GM23338 (cell line): ENCODE measurements around the gene COL4A1. TPM values are rescaled to one million over a fixed set of nuclear protein-coding genes. Genes with fewer than 3 reads are reported as not detected.

Experiments used
- ATAC-seq: fragments of 200-7000 bp; cut with Tn5 transposase; 3 replicates; pipeline ENCODE4 v1.9.1; 2020
- DNase-seq: peaks from one replicate; pipeline ENCODE4 v3.0.0-alpha.2; 2015; ENCODE audit warnings: low spot score
- H2AFZ ChIP-seq: fragments of 200-600 bp; sonication (generic); 2 replicates; pipeline ENCODE4 v1.8.0; 2016; ENCODE audit warnings: antibody characterized with exemption, mild to moderate bottlenecking, moderate library complexity
- H3F3A ChIP-seq: fragments of 200-600 bp; sonication (generic); replicated peaks from 2 replicates; pipeline ENCODE4 v1.8.0; 2017; ENCODE audit warnings: antibody characterized with exemption, mixed run types, low read depth
- H3K27ac ChIP-seq: fragments of 200-600 bp; sonication (generic); 2 replicates; pipeline ENCODE4 v1.6.1; 2016; ENCODE audit warnings: low read depth
- H3K27me3 ChIP-seq: fragments of 200-600 bp; sonication (generic); 2 replicates; pipeline ENCODE4 v1.8.0; 2016; ENCODE audit warnings: mild to moderate bottlenecking, mixed run types, moderate library complexity; ENCODE audit not compliant: insufficient read depth
- H3K36me3 ChIP-seq: fragments of 200-600 bp; sonication (generic); 2 replicates; pipeline ENCODE4 v1.8.0; 2016; ENCODE audit warnings: mild to moderate bottlenecking; ENCODE audit not compliant: insufficient read depth
- H3K4me1 ChIP-seq: fragments of 200-600 bp; sonication (generic); 2 replicates; pipeline ENCODE4 v1.8.0; 2016; ENCODE audit warnings: mild to moderate bottlenecking, moderate library complexity; ENCODE audit not compliant: insufficient read depth
- H3K4me2 ChIP-seq: fragments of 200-600 bp; sonication (generic); 2 replicates; pipeline ENCODE4 v1.7.1; 2017; ENCODE audit warnings: mixed run types
- H3K4me3 ChIP-seq: fragments of 200-600 bp; sonication (generic); 2 replicates; pipeline ENCODE4 v1.6.1; 2016; ENCODE audit warnings: mixed run types
- H3K79me2 ChIP-seq: fragments of 200-600 bp; sonication (generic); replicated peaks from 2 replicates; pipeline ENCODE4 v1.8.0; 2017; ENCODE audit warnings: mild to moderate bottlenecking; ENCODE audit not compliant: insufficient read depth
- H3K9me2 ChIP-seq: fragments of 200-600 bp; sonication (generic); 2 replicates; pipeline ENCODE4 v1.8.0; 2017; ENCODE audit not compliant: insufficient read depth
- H4K20me1 ChIP-seq: fragments of 200-600 bp; sonication (generic); replicated peaks from 2 replicates; pipeline ENCODE4 v1.8.0; 2017; ENCODE audit warnings: mild to moderate bottlenecking; ENCODE audit not compliant: insufficient read depth
- H3K27ac Mint-ChIP-seq: 2 replicates; pipeline ENCODE4 v1.8.0; 2020; ENCODE audit warnings: inconsistent platforms, mild to moderate bottlenecking, moderate library complexity, mixed read lengths
- H3K27me3 Mint-ChIP-seq: 3 replicates; pipeline ENCODE4 v1.8.0; 2022; ENCODE audit warnings: low read depth, mild to moderate bottlenecking, moderate library complexity, mixed read lengths, inconsistent platforms; ENCODE audit not compliant: insufficient read depth, poor library complexity
- H3K36me3 Mint-ChIP-seq: 3 replicates; pipeline ENCODE4 v1.8.0; 2021; ENCODE audit warnings: low read depth, mild to moderate bottlenecking, inconsistent platforms, moderate library complexity, mixed read lengths
- H3K4me1 Mint-ChIP-seq: 3 replicates; pipeline ENCODE4 v1.8.0; 2020; ENCODE audit warnings: mild to moderate bottlenecking, inconsistent platforms, mixed read lengths
- H3K4me3 Mint-ChIP-seq: 3 replicates; pipeline ENCODE4 v1.8.0; 2021; ENCODE audit warnings: moderate library complexity, mild to moderate bottlenecking, inconsistent platforms, mixed read lengths
- H3K9me3 Mint-ChIP-seq: 3 replicates; pipeline ENCODE4 v1.8.0; 2020; ENCODE audit warnings: moderate library complexity, mild to moderate bottlenecking, inconsistent platforms, mixed read lengths
- EZH2 ChIP-seq: fragments of 200-600 bp; sonication (generic); IDR thresholded peaks from one replicate; pipeline ENCODE4 v1.8.0; 2017; ENCODE audit warnings: antibody characterized with exemption, mild to moderate bottlenecking, low read depth; ENCODE audit not compliant: unreplicated experiment
- EZH2phosphoT487 ChIP-seq: fragments of 200-600 bp; sonication (generic); IDR thresholded peaks from one replicate; pipeline ENCODE4 v1.8.1; 2018; ENCODE audit warnings: antibody characterized with exemption; ENCODE audit not compliant: unreplicated experiment
- JUNB ChIP-seq: IDR thresholded peaks from one replicate; pipeline ENCODE4 v1.6.1; 2016; ENCODE audit warnings: antibody characterized with exemption; ENCODE audit not compliant: unreplicated experiment
- NANOG ChIP-seq: IDR thresholded peaks from 2 replicates; pipeline ENCODE4 v1.6.1; 2016; ENCODE audit warnings: antibody characterized with exemption, borderline replicate concordance
- POLR2AphosphoS5 ChIP-seq: IDR thresholded peaks from 2 replicates; pipeline ENCODE4 v1.6.1; 2016; ENCODE audit warnings: antibody characterized with exemption, low read depth
- REST ChIP-seq: IDR thresholded peaks from one replicate; pipeline ENCODE4 v1.6.1; 2018; ENCODE audit warnings: antibody characterized with exemption; ENCODE audit not compliant: unreplicated experiment
- STAT1 ChIP-seq: IDR thresholded peaks from one replicate; pipeline ENCODE4 v1.6.1; 2016; ENCODE audit warnings: antibody characterized with exemption; ENCODE audit not compliant: unreplicated experiment
- ZNF114 ChIP-seq: fragments of 250-450 bp; sonication (Bioruptor Pico); IDR thresholded peaks from 2 replicates; pipeline ENCODE4 v1.5.0; 2020; ENCODE audit warnings: mild to moderate bottlenecking, moderate library complexity
- ZNF331 ChIP-seq: fragments of 250-450 bp; sonication (Bioruptor Pico); IDR thresholded peaks from 2 replicates; pipeline ENCODE4 v1.5.0; 2020; ENCODE audit warnings: low read depth, mild to moderate bottlenecking, moderate library complexity
- ZNF462 ChIP-seq: fragments of 250-450 bp; sonication (Bioruptor Pico); IDR thresholded peaks from 2 replicates; pipeline ENCODE4 v1.5.0; 2020; ENCODE audit warnings: mild to moderate bottlenecking, moderate library complexity
- polyA plus RNA-seq: library from polyadenylated mRNA; unstranded; fragments of >200 nt; fragmentation: Nextera tagmentation; extraction: Ambion mirVana; gene quantifications from 2 replicates; pipeline ENCODE4 v1.2.1, GENCODE V29; 2016
- total RNA-seq: library from RNA; depleted of rRNA; stranded (reverse); fragments of >200 nt; shearing (Covaris generic); gene quantifications from 2 replicates; pipeline ENCODE4 v1.2.3, GENCODE V29; 2014

The COL4A1 gene
- total and polyA plus RNA-seq, 2 experiments from 2014 or later = 39.1 to 110 TPM

GRCh38 chr13:110279684-110280083 is 27.3 kb downstream of the COL4A1 start (continued):
- no peak for TF ChIP-seq ZNF462 (CRISPR knock-in tag)
- no peak for TF ChIP-seq STAT1

- no peaks in the 10 kb centered on the region for H3K27me3 ChIP-seq
- no peak overlapping the region for H3K4me3 ChIP-seq
- no peak overlapping the region for H3K27ac Mint-ChIP-seq
- H3K9me2 ChIP-seq = no peaks in the 10 kb centered on the region
- no peak overlapping the region for H3K27ac ChIP-seq
- H3K4me3 Mint-ChIP-seq = no peak overlapping the region
- no peaks in the 10 kb centered on the region for H3K27me3 Mint-ChIP-seq
- H3K36me3 ChIP-seq = no peaks in the 10 kb centered on the region
- no peaks in the 10 kb centered on the region for H3K36me3 Mint-ChIP-seq
- no peaks in the 10 kb centered on the region for H3F3A ChIP-seq
- no peaks in the 10 kb centered on the region; the same call in 1 of the 2 replicates for H3K4me1 ChIP-seq
- H3K4me2 ChIP-seq = no peak overlapping the region
- H3K9me3 Mint-ChIP-seq = no peaks in the 10 kb centered on the region
- no peak overlapping the region for H2AFZ ChIP-seq
- DNase-seq (no peak), ATAC-seq (no peak)
- H4K20me1 ChIP-seq = peaks cover 5% of the 10 kb centered on the region
- peaks cover 10% of the 10 kb centered on the region for H3K4me1 Mint-ChIP-seq
- peaks cover 26% of the 10 kb centered on the region for H3K79me2 ChIP-seq
- TF ChIP-seq JUNB (no peak), EZH2phosphoT487 (no peak), POLR2AphosphoS5 (no peak), NANOG (no peak), ZNF331 (CRISPR knock-in tag) (no peak), ZNF114 (CRISPR knock-in tag) (no peak), REST (no peak), EZH2 (no peak)
Measured at GRCh38 chr13:110278859-110279258, 28.1 kb downstream of the COL4A1 start.
